K562 (cell line): ENCODE results near the gene EBI3. TPM values are rescaled to one million over a fixed set of nuclear protein-coding genes. Genes with fewer than 3 reads are reported as not detected.

Experiments
- AFF1 ChIP-seq, 2 experiments: fragments of 450-650 bp; IDR thresholded peaks; 2 replicates each; pipeline ENCODE4 v1.6.1; 2018; ENCODE audit warnings: mild to moderate bottlenecking in 2 of 2, low read depth in 1 of 2; ENCODE audit not compliant: partially characterized antibody in 2 of 2
- BMI1 ChIP-seq: fragments of 150-350 bp; IDR thresholded peaks from 2 replicates; pipeline ENCODE4 v1.6.1; 2014; ENCODE audit warnings: low read length
- CHD2 ChIP-seq: IDR thresholded peaks from 2 replicates; pipeline ENCODE4 v1.6.1; 2011; ENCODE audit warnings: low read depth, low read length
- CREB5 ChIP-seq: fragments of 250-450 bp; sonication (Bioruptor Pico); IDR thresholded peaks from 2 replicates; pipeline ENCODE4 v1.5.0; 2020; ENCODE audit warnings: mild to moderate bottlenecking
- HEY1 ChIP-seq: fragments of 250-450 bp; sonication (Bioruptor Pico); IDR thresholded peaks from 2 replicates; pipeline ENCODE4 v1.5.0; 2020; ENCODE audit warnings: mild to moderate bottlenecking, moderate library complexity, borderline replicate concordance
- MAFG ChIP-seq: fragments of 450-650 bp; conservative IDR thresholded peaks from 2 replicates; pipeline ENCODE4 v1.6.1; 2016; ENCODE audit warnings: missing genetic modification characterization, missing compliant biosample characterization
- SMAD1 ChIP-seq: fragments of 150-350 bp; IDR thresholded peaks from 2 replicates; pipeline ENCODE4 v1.6.1; 2014; ENCODE audit warnings: low read length, low read depth; ENCODE audit not compliant: partially characterized antibody
- TCF15 ChIP-seq: fragments of 250-450 bp; sonication (Bioruptor Pico); IDR thresholded peaks from 2 replicates; pipeline ENCODE4 v1.8.0; 2022; ENCODE audit warnings: moderate library complexity, mild to moderate bottlenecking, inconsistent platforms
- ZBTB9 ChIP-seq: fragments of 450-650 bp; formaldehyde crosslinking; IDR thresholded peaks from 2 replicates; pipeline ENCODE4 v1.4.0; 2020; ENCODE audit warnings: mild to moderate bottlenecking, moderate library complexity
- ZHX1 ChIP-seq: fragments of 150-350 bp; conservative IDR thresholded peaks from 2 replicates; pipeline ENCODE4 v1.6.1; 2014; ENCODE audit warnings: low read length
- ZNF316 ChIP-seq: fragments of 450-650 bp; IDR thresholded peaks from 2 replicates; pipeline ENCODE4 v1.6.1; 2016
- ZSCAN32 ChIP-seq: fragments of 450-650 bp; formaldehyde crosslinking; IDR thresholded peaks from 2 replicates; pipeline ENCODE4 v1.4.0; 2020; ENCODE audit warnings: mild to moderate bottlenecking, moderate library complexity
- polyA plus RNA-seq, 8 experiments: library from polyadenylated mRNA; depleted of rRNA in 4 of 8; stranded (reverse) in 5 of 8; unstranded in 3 of 8; fragments of >200 nt; fragmentation: Nextera tagmentation in 2 of 8; fragmentation: Illumina TruSeq in 1 of 8; extraction: Ambion mirVana in 2 of 8; extraction: Trizol in 1 of 8; gene quantifications; 2 replicates each; pipeline versions ENCODE4 v1.2.1 to v1.2.3, GENCODE V29; 2011 to 2014; ENCODE audit warnings: inconsistent platforms in 1 of 8, missing spikeins in 1 of 8
- total RNA-seq, 7 experiments: library from RNA; depleted of rRNA in 6 of 7; stranded (reverse); fragments of >200 nt in 6 of 7; fragmentation: Illumina TruSeq in 2 of 7; extraction: Trizol in 2 of 7; gene quantifications; 2 replicates each; pipeline versions ENCODE4 v1.2.1 to v1.2.3, GENCODE V29; 2011 to 2021; ENCODE audit warnings: low replicate concordance in 1 of 7

The EBI3 gene
- total and polyA plus RNA-seq, 9 of the 15 experiments (the other 6 are each of a cell fraction or from before 2014, with no cell fraction given) = 0.08 to 0.35 (median 0.22) TPM; not detected in 6

GRCh38 chr19:4233282-4233853 is 4.0 kb downstream of the EBI3 start (continued):
- TF ChIP-seq HEY1 (CRISPR knock-in tag) = no peak
- no peak for TF ChIP-seq ZBTB9 (CRISPR knock-in tag)
- TF ChIP-seq SMAD1 = no peak
- TF ChIP-seq MAFG (tag) = no peak
- no peak for TF ChIP-seq ZSCAN32 (CRISPR knock-in tag)
- TF ChIP-seq AFF1 (IDR thresholded peaks at IDR 0.05; ENCODE audit: low read depth in 1 of 2, partially characterized antibody in 2 of 2) = peak in 1 of 2 experiments; percentile 73
- no peak for TF ChIP-seq TCF15 (CRISPR knock-in tag)
- no peak for TF ChIP-seq ZHX1
- TF ChIP-seq ZNF316 = no peak
- no peak for TF ChIP-seq CREB5 (CRISPR knock-in tag)
- no peak for TF ChIP-seq BMI1
- TF ChIP-seq CHD2 = no peak
